Duodenal mucosa (tissue), 2 donors: ENCODE data around the gene ZFYVE28.

Experiments
- H3K27ac ChIP-seq: one replicate; pipeline ENCODE4 v1.7.0; 2013; ENCODE audit warnings: low read depth, low read length
- H3K27me3 ChIP-seq, 2 donors: one replicate each; pipeline ENCODE4 v1.7.0; 2013; ENCODE audit warnings: low read length in 2 of 2, control low read depth in 1 of 2; ENCODE audit not compliant: insufficient read depth in 2 of 2, control insufficient read depth in 1 of 2
- H3K36me3 ChIP-seq, 2 donors: one replicate each; pipeline ENCODE4 v1.7.0; 2013; ENCODE audit warnings: low read length in 2 of 2, control low read depth in 1 of 2; ENCODE audit not compliant: insufficient read depth in 2 of 2, control insufficient read depth in 1 of 2
- H3K4me1 ChIP-seq, 2 donors: one replicate each; pipeline ENCODE4 v1.7.0; 2013; ENCODE audit warnings: low read length in 2 of 2, control low read depth in 1 of 2; ENCODE audit not compliant: insufficient read depth in 2 of 2, control insufficient read depth in 1 of 2
- H3K4me3 ChIP-seq, 2 donors: one replicate each; pipeline ENCODE4 v1.7.0; 2013; ENCODE audit warnings: low read length in 2 of 2, low read depth in 1 of 2
- H3K9ac ChIP-seq, 2 donors: one replicate each; pipeline ENCODE4 v1.7.0; 2013; ENCODE audit warnings: low read length in 2 of 2, low read depth in 1 of 2
- H3K9me3 ChIP-seq, 2 donors: one replicate each; pipeline ENCODE4 v1.7.0; 2013; ENCODE audit warnings: low read length in 2 of 2, control low read depth in 1 of 2; ENCODE audit not compliant: control insufficient read depth in 1 of 2

The ZFYVE28 gene

GRCh38 chr4:2408401-2408958 lies 10.0 kb downstream of the ZFYVE28 start:
- H3K27me3 ChIP-seq, result no peaks in the 10 kb centered on the region
- H3K9me3 ChIP-seq, result no peaks in the 10 kb centered on the region
- peaks cover 19 to 21% of the 10 kb centered on the region in 2 donors for H3K4me1 ChIP-seq
- H3K27ac ChIP-seq, result no peak overlapping the region
- H3K36me3 ChIP-seq, result no peaks in the 10 kb centered on the region
- no peak overlapping the region for H3K9ac ChIP-seq
- no peak overlapping the region for H3K4me3 ChIP-seq

DNA sequence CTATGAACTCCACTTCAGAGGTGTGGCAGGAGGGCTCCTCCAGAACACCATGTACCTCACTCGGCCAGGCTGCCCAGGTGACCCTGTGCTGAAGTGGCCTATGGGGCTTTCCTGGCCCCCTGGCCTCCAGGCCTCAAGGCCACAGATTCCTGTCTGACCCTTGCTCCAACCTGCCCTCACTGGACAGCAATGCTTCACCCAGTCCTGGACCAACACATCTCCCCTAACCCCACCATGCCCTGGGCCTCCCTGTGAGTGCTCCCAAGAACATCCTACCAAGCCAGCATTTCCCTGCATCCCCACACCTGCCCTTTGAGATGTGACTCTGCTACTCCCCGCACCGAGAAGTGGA lies 10.5 kb downstream of the ZFYVE28 start:
- H3K27me3 ChIP-seq, result peaks cover 0 to 2% of the 10 kb centered on the region in 2 donors
- no peak overlapping the region for H3K9ac ChIP-seq
- no peaks in the 10 kb centered on the region for H3K36me3 ChIP-seq
- no peak overlapping the region for H3K4me3 ChIP-seq
- no peak overlapping the region for H3K27ac ChIP-seq
- peaks cover 19 to 23% of the 10 kb centered on the region in 2 donors for H3K4me1 ChIP-seq
- no peaks in the 10 kb centered on the region for H3K9me3 ChIP-seq

DNA sequence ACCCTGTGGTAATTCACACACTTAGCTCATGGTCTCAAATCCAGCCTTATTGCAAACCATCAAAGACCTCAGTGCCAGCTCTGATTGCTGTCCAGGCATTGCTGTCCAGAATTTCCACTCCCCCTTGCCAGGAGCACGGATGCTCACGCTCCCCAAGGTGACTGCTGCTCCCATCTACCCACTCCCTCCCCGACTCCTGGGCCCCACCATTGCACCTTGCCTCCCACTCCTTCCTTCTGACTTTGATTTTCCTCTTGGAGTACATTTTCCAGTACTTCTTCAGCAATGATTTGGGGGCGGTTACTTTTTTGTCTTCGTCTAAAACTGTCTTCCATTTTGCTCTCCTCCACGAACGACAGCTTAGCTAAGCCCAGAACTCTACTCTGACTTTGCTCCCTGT lies 11.5 kb downstream of the ZFYVE28 start:
- Histone ChIP-seq H3K36me3 (no peaks in the 10 kb centered on the region), H3K27ac (no peak overlapping the region), H3K9ac (no peak overlapping the region), H3K4me1 (peaks cover 19 to 22% of the 10 kb centered on the region in 2 donors), H3K4me3 (no peak overlapping the region), H3K27me3 (peaks cover 0 to 7% of the 10 kb centered on the region in 2 donors), H3K9me3 (no peaks in the 10 kb centered on the region)

DNA sequence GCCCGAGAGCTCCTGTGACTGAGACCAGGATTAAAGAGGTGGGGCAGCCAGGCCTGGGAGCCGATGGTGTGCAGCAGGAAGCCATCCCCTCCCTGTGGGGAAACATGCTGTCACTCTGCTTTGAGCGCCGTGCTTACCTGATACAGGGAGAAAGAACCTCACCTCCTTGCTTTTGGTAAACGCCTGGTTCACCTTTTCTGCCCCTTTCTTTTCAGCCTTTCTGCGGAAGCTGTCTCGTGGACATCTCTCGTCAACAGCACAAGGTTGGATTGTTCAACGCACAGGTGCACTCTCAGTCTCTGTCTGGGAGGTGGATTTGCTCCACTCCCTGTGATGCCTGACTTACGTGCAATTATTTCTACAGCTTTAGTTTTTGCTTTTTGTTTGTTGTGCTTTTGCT lies 12.0 kb downstream of the ZFYVE28 start:
- Histone ChIP-seq H3K9ac (no peak overlapping the region), H3K4me3 (no peak overlapping the region), H3K27me3 (peaks cover 0 to 7% of the 10 kb centered on the region in 2 donors), H3K27ac (no peak overlapping the region), H3K36me3 (no peaks in the 10 kb centered on the region), H3K9me3 (no peaks in the 10 kb centered on the region), H3K4me1 (peaks cover 19 to 22% of the 10 kb centered on the region in 2 donors)

DNA sequence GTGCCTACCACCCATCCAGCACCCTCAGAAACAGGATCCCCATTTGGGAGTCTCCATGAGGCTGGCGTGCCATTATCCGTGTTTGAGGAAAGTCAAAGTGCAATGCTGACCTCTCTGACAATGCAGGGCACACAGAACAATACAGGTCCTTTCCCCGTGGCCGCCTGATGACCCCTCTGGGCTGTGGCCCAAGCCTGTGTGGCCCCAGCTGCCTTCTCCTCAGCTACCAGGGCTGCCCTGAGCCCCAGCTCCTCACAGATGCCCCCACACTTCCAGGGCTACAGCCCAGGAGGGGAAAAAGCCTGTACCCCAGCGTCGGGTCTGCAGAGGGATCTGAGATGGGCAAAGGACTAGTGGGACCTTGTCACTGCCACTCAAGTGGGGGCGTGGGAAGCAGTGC lies 15.5 kb downstream of the ZFYVE28 start:
- H3K9ac ChIP-seq, result peak overlapping the region in 1 of 2 donors; percentile 12
- no peaks in the 10 kb centered on the region for H3K9me3 ChIP-seq
- no peak overlapping the region for H3K27ac ChIP-seq
- H3K4me3 ChIP-seq, result no peak overlapping the region
- peaks cover 0 to 7% of the 10 kb centered on the region in 2 donors for H3K27me3 ChIP-seq
- no peaks in the 10 kb centered on the region for H3K36me3 ChIP-seq
- H3K4me1 ChIP-seq, result peaks cover 22 to 32% of the 10 kb centered on the region in 2 donors

GRCh38 chr4:2402048-2402842 lies 16.2 kb downstream of the ZFYVE28 start:
- H3K27me3 ChIP-seq, result peaks cover 0 to 7% of the 10 kb centered on the region in 2 donors
- no peaks in the 10 kb centered on the region for H3K9me3 ChIP-seq
- H3K4me3 ChIP-seq, result peak overlapping the region; percentile 31 to 45
- peak overlapping the region; percentile 12 to 22 for H3K9ac ChIP-seq
- peaks cover 22 to 32% of the 10 kb centered on the region in 2 donors for H3K4me1 ChIP-seq
- H3K36me3 ChIP-seq, result no peaks in the 10 kb centered on the region
- H3K27ac ChIP-seq, result no peak overlapping the region

DNA sequence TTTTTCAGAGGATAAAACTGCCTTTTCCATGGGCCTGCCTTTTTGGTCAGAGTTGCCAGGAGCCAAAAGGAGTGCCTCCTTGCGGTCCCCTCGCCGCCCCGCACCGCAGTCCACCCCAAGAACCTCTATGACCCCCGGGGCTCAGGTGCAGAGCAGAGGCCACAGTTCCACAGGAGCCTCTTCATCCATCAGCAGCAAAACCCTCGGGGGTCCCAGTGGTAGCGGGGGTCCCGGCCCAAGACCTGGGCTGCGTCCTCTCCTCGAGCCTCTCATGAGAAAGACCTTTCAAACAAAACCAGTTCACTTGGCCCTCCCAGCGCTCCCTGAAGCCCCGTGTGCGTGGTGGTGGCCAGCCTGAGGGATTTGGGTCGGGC lies 16.8 kb downstream of the ZFYVE28 start:
- Histone ChIP-seq H3K27ac (no peak overlapping the region), H3K4me3 (peak overlapping the region; percentile 31 to 45), H3K27me3 (peaks cover 0 to 7% of the 10 kb centered on the region in 2 donors), H3K4me1 (peaks cover 27 to 35% of the 10 kb centered on the region in 2 donors), H3K9me3 (no peaks in the 10 kb centered on the region), H3K9ac (peak overlapping the region in 1 of 2 donors; percentile 22), H3K36me3 (no peaks in the 10 kb centered on the region)

DNA sequence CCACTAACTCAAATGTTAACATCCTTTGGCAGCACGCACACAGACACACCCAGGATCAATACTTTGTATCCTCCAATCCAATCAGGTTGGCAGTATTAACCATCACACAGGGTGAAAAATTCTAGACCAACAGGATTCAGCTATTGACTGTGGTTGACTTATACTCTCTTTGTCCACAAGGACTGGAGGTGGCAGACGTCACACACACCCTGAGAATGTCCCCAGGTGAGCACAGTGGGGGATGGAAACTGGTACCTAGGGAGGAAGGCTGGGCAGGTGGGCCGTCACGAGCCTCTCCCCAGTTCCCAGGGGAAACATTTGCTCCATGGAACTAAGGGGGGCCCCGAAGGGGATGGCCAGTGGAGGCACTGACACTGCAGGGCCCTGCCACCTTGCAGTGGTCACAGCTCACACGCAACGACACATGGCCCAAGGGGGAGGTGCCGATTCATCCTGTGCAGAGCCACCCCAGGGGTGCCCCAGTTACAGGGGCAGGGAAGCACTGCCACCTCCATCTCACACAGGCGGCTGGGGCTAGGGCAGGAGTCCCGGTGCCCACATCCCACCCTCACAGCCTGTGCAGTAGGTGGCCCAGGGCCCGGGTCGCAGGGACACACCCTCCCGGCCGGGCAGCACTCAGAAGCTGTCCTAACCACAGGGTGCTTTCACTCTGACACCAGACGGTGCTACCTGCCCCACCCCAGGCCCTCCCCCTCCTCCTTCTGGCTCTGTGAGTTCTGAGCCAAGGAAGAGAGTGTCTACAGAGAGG lies 17.4 kb downstream of the ZFYVE28 start:
- no peak overlapping the region for H3K27ac ChIP-seq
- peaks cover 0 to 7% of the 10 kb centered on the region in 2 donors for H3K27me3 ChIP-seq
- no peak overlapping the region for H3K4me3 ChIP-seq
- H3K9me3 ChIP-seq, result no peaks in the 10 kb centered on the region
- peaks cover 27 to 36% of the 10 kb centered on the region in 2 donors for H3K4me1 ChIP-seq
- H3K36me3 ChIP-seq, result no peaks in the 10 kb centered on the region
- no peak overlapping the region for H3K9ac ChIP-seq

DNA sequence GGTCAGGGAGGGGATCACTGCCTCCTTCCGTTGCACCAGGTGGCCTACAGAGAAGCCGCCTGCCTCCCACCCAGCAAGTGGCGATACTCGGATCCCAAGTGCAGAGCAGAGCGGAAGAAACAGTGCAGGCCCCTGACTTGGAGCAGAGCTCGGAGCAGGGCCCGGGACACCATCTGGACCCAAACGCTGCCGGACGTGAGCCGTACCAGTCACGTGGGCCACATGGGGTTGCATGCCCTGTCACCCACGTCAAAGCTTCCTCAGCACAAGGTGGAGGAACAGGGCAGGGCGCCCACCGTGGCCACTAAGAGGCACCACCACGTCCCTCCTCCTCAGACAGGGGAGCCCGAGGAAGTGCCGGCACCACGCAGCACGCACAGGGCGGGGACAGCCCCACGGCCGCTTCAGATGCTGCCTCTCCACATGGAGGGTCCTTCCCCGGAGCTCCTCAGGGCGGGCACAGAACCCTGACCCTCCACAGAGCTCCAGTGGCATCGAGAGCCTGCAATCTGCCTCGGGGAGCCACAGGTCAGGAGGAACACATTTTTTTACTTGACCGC lies 18.7 kb downstream of the ZFYVE28 start:
- no peaks in the 10 kb centered on the region for H3K9me3 ChIP-seq
- H3K27me3 ChIP-seq, result peaks cover 0 to 7% of the 10 kb centered on the region in 2 donors
- no peak overlapping the region for H3K9ac ChIP-seq
- peaks cover 35 to 47% of the 10 kb centered on the region in 2 donors for H3K4me1 ChIP-seq
- H3K4me3 ChIP-seq, result no peak overlapping the region
- H3K36me3 ChIP-seq, result no peaks in the 10 kb centered on the region
- H3K27ac ChIP-seq, result no peak overlapping the region

DNA sequence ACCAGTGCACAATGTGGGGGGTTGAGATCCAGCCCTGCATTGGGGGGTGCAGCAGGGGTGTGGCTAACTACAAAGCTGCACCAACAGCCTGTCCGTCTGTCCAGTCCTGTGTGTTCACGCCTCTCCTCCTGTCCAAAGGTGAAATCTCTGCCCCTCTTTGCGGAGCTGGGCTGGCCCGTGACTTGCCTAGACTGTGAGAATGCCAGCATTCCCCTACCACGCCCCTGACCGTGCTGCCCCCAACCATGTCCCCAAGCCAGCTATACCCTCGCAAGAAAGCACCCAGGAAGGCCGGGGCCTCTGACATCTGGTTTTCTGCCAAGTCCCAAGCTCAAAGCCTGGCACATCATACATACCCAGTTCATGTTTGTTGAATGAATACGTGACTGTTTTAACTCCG lies 19.2 kb downstream of the ZFYVE28 start:
- Histone ChIP-seq H3K36me3 (no peaks in the 10 kb centered on the region), H3K27ac (no peak overlapping the region), H3K4me1 (peaks cover 39 to 52% of the 10 kb centered on the region in 2 donors), H3K27me3 (peaks cover 0 to 7% of the 10 kb centered on the region in 2 donors), H3K4me3 (no peak overlapping the region), H3K9ac (no peak overlapping the region), H3K9me3 (no peaks in the 10 kb centered on the region)
